ENCODE data around the gene SEMA5A.

Gene SEMA5A

DNA sequence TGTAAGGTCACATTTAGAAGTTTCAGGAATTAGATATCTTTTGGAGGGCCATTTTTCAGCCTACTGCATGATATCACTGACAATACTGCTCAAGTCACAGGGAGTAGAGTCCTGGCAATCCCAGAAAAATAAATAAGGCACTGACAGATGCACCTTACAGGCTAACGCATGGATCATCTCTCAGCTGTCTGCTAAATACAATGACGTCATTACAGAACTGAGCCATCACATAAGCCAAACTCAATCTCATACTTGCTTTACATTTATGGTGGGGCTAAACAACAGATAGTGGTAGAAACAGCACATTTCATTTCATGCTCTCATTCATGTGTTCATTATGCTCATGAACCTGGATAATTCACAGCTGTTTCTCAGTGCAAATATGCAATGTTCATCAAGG is 243.7 kb downstream of the SEMA5A start:
- no peak overlapping the region for H3K4me3 ChIP-seq (ENCODE audit: low read depth, low read length)
- H3K36me3 ChIP-seq (ENCODE audit: control insufficient read depth, insufficient read depth, low read length): no peaks in the 10 kb centered on the region
- no peaks in the 10 kb centered on the region for H3K9me3 ChIP-seq (ENCODE audit: control insufficient read depth, insufficient read depth, low read length)
- H3K27me3 ChIP-seq (ENCODE audit: control insufficient read depth, insufficient read depth, low read length): no peaks in the 10 kb centered on the region
- no peak overlapping the region for H3K27ac ChIP-seq (ENCODE audit: low read depth, low read length)
- H3K4me1 ChIP-seq (ENCODE audit: control insufficient read depth, insufficient read depth, low read length): no peaks in the 10 kb centered on the region
- H3K9ac ChIP-seq (ENCODE audit: low read depth, low read length): no peak overlapping the region

- Histone ChIP-seq H3K4me1 (ENCODE audit: control insufficient read depth, insufficient read depth, low read length) (no peaks in the 10 kb centered on the region), H3K4me3 (ENCODE audit: low read depth, low read length) (no peak overlapping the region), H3K36me3 (ENCODE audit: control insufficient read depth, insufficient read depth, low read length) (no peaks in the 10 kb centered on the region), H3K27me3 (ENCODE audit: control insufficient read depth, insufficient read depth, low read length) (no peaks in the 10 kb centered on the region), H3K9ac (ENCODE audit: low read depth, low read length) (no peak overlapping the region), H3K9me3 (ENCODE audit: control insufficient read depth, insufficient read depth, low read length) (no peaks in the 10 kb centered on the region), H3K27ac (ENCODE audit: low read depth, low read length) (no peak overlapping the region)
Observed at GRCh38 chr5:9301200-9301599, 244.7 kb downstream of the SEMA5A start.

- Histone ChIP-seq H3K36me3 (ENCODE audit: control insufficient read depth, insufficient read depth, low read length) (no peaks in the 10 kb centered on the region), H3K4me3 (ENCODE audit: low read depth, low read length) (no peak overlapping the region), H3K27ac (ENCODE audit: low read depth, low read length) (no peak overlapping the region), H3K27me3 (ENCODE audit: control insufficient read depth, insufficient read depth, low read length) (no peaks in the 10 kb centered on the region), H3K9ac (ENCODE audit: low read depth, low read length) (no peak overlapping the region), H3K9me3 (ENCODE audit: control insufficient read depth, insufficient read depth, low read length) (no peaks in the 10 kb centered on the region), H3K4me1 (ENCODE audit: control insufficient read depth, insufficient read depth, low read length) (peaks cover 11% of the 10 kb centered on the region)
Observed at GRCh38 chr5:9297134-9297533, 248.7 kb downstream of the SEMA5A start.

- Histone ChIP-seq H3K9ac (ENCODE audit: low read depth, low read length) (no peak overlapping the region), H3K9me3 (ENCODE audit: control insufficient read depth, insufficient read depth, low read length) (no peaks in the 10 kb centered on the region), H3K4me3 (ENCODE audit: low read depth, low read length) (no peak overlapping the region), H3K27ac (ENCODE audit: low read depth, low read length) (peak overlapping the region; percentile 87), H3K36me3 (ENCODE audit: control insufficient read depth, insufficient read depth, low read length) (no peaks in the 10 kb centered on the region), H3K27me3 (ENCODE audit: control insufficient read depth, insufficient read depth, low read length) (no peaks in the 10 kb centered on the region), H3K4me1 (ENCODE audit: control insufficient read depth, insufficient read depth, low read length) (peaks cover 11% of the 10 kb centered on the region)
Observed at GRCh38 chr5:9295466-9295801, 250.4 kb downstream of the SEMA5A start.

DNA sequence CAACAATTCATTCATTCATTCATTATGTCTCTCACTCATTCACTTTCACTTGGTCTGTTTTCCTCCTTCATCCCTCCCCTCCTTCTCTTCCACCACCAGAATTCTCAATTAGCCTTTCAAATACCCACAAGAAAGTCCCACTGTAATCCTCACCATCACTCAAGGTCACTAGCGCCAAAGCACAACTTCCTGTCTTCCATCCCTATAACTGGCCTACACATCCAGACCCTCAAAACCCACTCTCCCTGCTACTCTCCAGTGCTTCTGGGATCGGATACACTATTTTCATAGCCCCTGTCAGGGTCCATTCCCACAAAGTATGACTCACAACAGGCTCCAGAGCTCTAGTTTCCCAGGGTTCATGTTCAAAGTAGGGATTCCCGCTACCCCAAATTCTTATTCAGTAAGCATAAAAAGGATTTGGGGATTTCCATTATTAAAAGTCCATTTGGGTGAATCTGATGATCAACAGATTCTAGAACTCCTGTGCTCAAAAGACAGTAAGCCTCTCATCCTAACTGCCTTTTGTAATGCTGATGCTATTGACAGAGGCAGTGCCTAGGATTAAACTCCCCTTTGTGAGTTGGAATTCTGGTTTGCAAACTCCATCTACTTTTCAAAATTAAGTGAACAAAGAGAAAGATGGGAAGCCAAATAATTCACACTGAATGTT is 250.9 kb downstream of the SEMA5A start:
- Histone ChIP-seq H3K4me3 (ENCODE audit: low read depth, low read length) (no peak overlapping the region), H3K9me3 (ENCODE audit: control insufficient read depth, insufficient read depth, low read length) (no peaks in the 10 kb centered on the region), H3K27ac (ENCODE audit: low read depth, low read length) (peak overlapping the region; percentile 87), H3K9ac (ENCODE audit: low read depth, low read length) (no peak overlapping the region), H3K36me3 (ENCODE audit: control insufficient read depth, insufficient read depth, low read length) (no peaks in the 10 kb centered on the region), H3K4me1 (ENCODE audit: control insufficient read depth, insufficient read depth, low read length) (peaks cover 11% of the 10 kb centered on the region), H3K27me3 (ENCODE audit: control insufficient read depth, insufficient read depth, low read length) (no peaks in the 10 kb centered on the region)

- no peak overlapping the region for H3K9ac ChIP-seq (ENCODE audit: low read depth, low read length)
- H3K27me3 ChIP-seq (ENCODE audit: control insufficient read depth, insufficient read depth, low read length): no peaks in the 10 kb centered on the region
- H3K4me1 ChIP-seq (ENCODE audit: control insufficient read depth, insufficient read depth, low read length): no peaks in the 10 kb centered on the region
- H3K4me3 ChIP-seq (ENCODE audit: low read depth, low read length): no peak overlapping the region
- no peaks in the 10 kb centered on the region for H3K9me3 ChIP-seq (ENCODE audit: control insufficient read depth, insufficient read depth, low read length)
- H3K27ac ChIP-seq (ENCODE audit: low read depth, low read length): no peak overlapping the region
- H3K36me3 ChIP-seq (ENCODE audit: control insufficient read depth, insufficient read depth, low read length): no peaks in the 10 kb centered on the region
Observed at GRCh38 chr5:9288234-9288633, 257.6 kb downstream of the SEMA5A start.

- H3K9ac ChIP-seq (ENCODE audit: low read depth, low read length): no peak overlapping the region
- no peaks in the 10 kb centered on the region for H3K36me3 ChIP-seq (ENCODE audit: control insufficient read depth, insufficient read depth, low read length)
- H3K4me3 ChIP-seq (ENCODE audit: low read depth, low read length): no peak overlapping the region
- H3K4me1 ChIP-seq (ENCODE audit: control insufficient read depth, insufficient read depth, low read length): no peaks in the 10 kb centered on the region
- no peak overlapping the region for H3K27ac ChIP-seq (ENCODE audit: low read depth, low read length)
- H3K9me3 ChIP-seq (ENCODE audit: control insufficient read depth, insufficient read depth, low read length): no peaks in the 10 kb centered on the region
- no peaks in the 10 kb centered on the region for H3K27me3 ChIP-seq (ENCODE audit: control insufficient read depth, insufficient read depth, low read length)
Observed at GRCh38 chr5:9284781-9285307, 261.0 kb downstream of the SEMA5A start.

GRCh38 chr5:9284272-9284671 is 261.6 kb downstream of the SEMA5A start:
- no peaks in the 10 kb centered on the region for H3K36me3 ChIP-seq (ENCODE audit: control insufficient read depth, insufficient read depth, low read length)
- H3K4me1 ChIP-seq (ENCODE audit: control insufficient read depth, insufficient read depth, low read length): no peaks in the 10 kb centered on the region
- no peaks in the 10 kb centered on the region for H3K9me3 ChIP-seq (ENCODE audit: control insufficient read depth, insufficient read depth, low read length)
- no peak overlapping the region for H3K27ac ChIP-seq (ENCODE audit: low read depth, low read length)
- no peaks in the 10 kb centered on the region for H3K27me3 ChIP-seq (ENCODE audit: control insufficient read depth, insufficient read depth, low read length)
- no peak overlapping the region for H3K9ac ChIP-seq (ENCODE audit: low read depth, low read length)
- H3K4me3 ChIP-seq (ENCODE audit: low read depth, low read length): no peak overlapping the region

DNA sequence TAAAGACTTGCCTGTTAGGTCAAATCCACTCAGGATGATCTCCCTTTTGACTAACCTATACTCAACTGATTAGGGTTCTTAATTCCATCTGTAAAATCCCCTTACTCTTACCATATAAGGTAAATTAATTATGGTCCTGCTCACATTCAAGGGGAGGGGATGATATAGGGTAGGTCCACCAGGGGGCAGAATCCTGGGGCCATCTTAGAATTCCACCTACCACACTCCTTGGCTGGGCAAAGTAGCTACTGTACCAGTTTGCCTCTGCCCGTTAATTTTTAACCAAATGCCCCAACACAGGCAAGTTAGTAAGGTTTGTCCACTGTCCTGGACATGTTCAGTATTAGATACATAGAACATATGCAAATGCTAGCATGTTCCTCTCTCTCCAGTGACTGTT is 262.4 kb downstream of the SEMA5A start:
- Histone ChIP-seq H3K4me3 (ENCODE audit: low read depth, low read length) (no peak overlapping the region), H3K4me1 (ENCODE audit: control insufficient read depth, insufficient read depth, low read length) (no peaks in the 10 kb centered on the region), H3K36me3 (ENCODE audit: control insufficient read depth, insufficient read depth, low read length) (no peaks in the 10 kb centered on the region), H3K9me3 (ENCODE audit: control insufficient read depth, insufficient read depth, low read length) (peaks cover 5% of the 10 kb centered on the region; the same call in 1 of the 2 replicates), H3K9ac (ENCODE audit: low read depth, low read length) (no peak overlapping the region), H3K27ac (ENCODE audit: low read depth, low read length) (no peak overlapping the region), H3K27me3 (ENCODE audit: control insufficient read depth, insufficient read depth, low read length) (no peaks in the 10 kb centered on the region)

GRCh38 chr5:9283021-9283420 is 262.9 kb downstream of the SEMA5A start:
- H3K9ac ChIP-seq (ENCODE audit: low read depth, low read length): no peak overlapping the region
- no peaks in the 10 kb centered on the region for H3K4me1 ChIP-seq (ENCODE audit: control insufficient read depth, insufficient read depth, low read length)
- no peaks in the 10 kb centered on the region for H3K27me3 ChIP-seq (ENCODE audit: control insufficient read depth, insufficient read depth, low read length)
- no peak overlapping the region for H3K27ac ChIP-seq (ENCODE audit: low read depth, low read length)
- no peaks in the 10 kb centered on the region for H3K36me3 ChIP-seq (ENCODE audit: control insufficient read depth, insufficient read depth, low read length)
- peaks cover 9% of the 10 kb centered on the region for H3K9me3 ChIP-seq (ENCODE audit: control insufficient read depth, insufficient read depth, low read length)
- no peak overlapping the region for H3K4me3 ChIP-seq (ENCODE audit: low read depth, low read length)

DNA sequence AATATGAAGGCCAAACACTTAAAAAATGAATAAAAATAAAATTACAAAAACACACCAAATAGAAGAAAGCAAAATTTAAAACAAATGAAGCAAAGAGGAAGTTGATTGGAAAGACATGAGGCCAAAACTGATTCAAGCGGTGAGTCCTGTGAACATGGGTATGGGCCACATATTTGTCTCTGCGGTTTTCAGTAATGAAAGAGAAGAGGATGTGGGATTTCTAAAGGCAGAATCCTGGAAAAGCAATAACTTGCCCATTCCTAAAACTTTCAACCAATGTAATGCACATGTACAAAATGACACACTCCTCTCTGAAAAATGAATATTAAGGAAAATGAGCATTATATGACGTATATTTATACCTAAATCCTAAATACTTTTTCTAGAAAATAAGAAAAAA is 263.7 kb downstream of the SEMA5A start:
- Histone ChIP-seq H3K9ac (ENCODE audit: low read depth, low read length) (no peak overlapping the region), H3K36me3 (ENCODE audit: control insufficient read depth, insufficient read depth, low read length) (no peaks in the 10 kb centered on the region), H3K9me3 (ENCODE audit: control insufficient read depth, insufficient read depth, low read length) (peaks cover 13% of the 10 kb centered on the region), H3K4me3 (ENCODE audit: low read depth, low read length) (no peak overlapping the region), H3K4me1 (ENCODE audit: control insufficient read depth, insufficient read depth, low read length) (no peaks in the 10 kb centered on the region), H3K27me3 (ENCODE audit: control insufficient read depth, insufficient read depth, low read length) (no peaks in the 10 kb centered on the region), H3K27ac (ENCODE audit: low read depth, low read length) (no peak overlapping the region)
